IPS-18c (cell line): Measurements from ENCODE around the gene MUC21.
"Not testable (repeated sequence)": the region's sequence is repeated elsewhere in the genome, so short reads cannot be mapped to it uniquely, and the experiment has no call there.

Experiments
- H3K4me3 ChIP-seq: 2 replicates; pipeline ENCODE4 v1.7.0; 2013; ENCODE audit warnings: low read depth, mild to moderate bottlenecking, low read length, moderate library complexity; ENCODE audit not compliant: insufficient read depth
- H3K9me3 ChIP-seq: one replicate; pipeline ENCODE4 v1.6.1; 2013; ENCODE audit warnings: mild to moderate bottlenecking, low read length, moderate library complexity; ENCODE audit not compliant: control insufficient read depth, insufficient read depth

The MUC21 gene

GRCh38 chr6:30998785-30999184 is 15.3 kb downstream of the MUC21 start:
- no peak overlapping the region for H3K4me3 ChIP-seq
- peaks cover 5% of the 10 kb centered on the region for H3K9me3 ChIP-seq

DNA sequence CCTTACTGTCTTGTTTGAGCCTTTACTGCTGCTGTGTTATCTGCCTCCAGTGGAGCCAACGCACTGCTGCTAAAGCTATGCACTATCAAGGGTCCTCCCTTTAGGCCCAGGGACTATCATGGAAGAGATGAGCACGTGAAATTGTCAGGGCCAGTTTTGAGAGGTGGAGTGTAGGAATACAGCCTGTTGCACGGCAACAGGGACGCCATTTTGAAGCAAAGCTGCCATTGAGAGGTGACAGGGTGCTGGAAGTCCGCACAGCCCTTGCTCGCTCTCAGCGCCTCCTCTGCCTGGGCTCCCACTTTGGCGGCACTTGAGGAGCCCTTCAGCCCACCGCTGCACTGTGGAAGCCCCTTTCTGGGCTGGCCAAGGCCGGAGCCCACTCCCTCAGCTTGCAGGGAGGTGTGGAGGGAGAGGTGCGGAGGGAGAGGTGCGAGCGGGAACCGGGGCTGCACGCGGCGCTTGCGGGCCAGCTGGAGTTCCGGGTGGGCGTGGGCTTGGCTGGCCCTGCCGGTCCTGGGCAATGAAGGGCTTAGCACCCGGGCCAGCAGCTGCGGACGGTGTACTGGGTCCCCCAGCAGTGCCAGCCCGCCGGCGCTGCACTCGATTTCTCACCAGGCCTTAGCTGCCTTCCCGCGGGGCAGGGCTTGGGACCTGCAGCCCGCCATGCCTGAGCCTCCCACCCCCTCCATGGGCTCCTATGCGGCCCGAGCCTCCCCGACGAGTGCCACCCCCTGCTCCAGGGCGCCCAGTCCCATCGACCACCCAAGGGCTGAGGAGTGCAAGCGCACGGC is 16.7 kb downstream of the MUC21 start:
- not testable (repeated sequence) for H3K9me3 ChIP-seq, H3K4me3 ChIP-seq

GRCh38 chr6:31001281-31001888 is 17.9 kb downstream of the MUC21 start:
- Histone ChIP-seq H3K4me3 (no peak overlapping the region), H3K9me3 (no peaks in the 10 kb centered on the region)

- H3K9me3 ChIP-seq = no peaks in the 10 kb centered on the region
- no peak overlapping the region for H3K4me3 ChIP-seq
Measured at GRCh38 chr6:31002471-31002870, 19.0 kb downstream of the MUC21 start.

DNA sequence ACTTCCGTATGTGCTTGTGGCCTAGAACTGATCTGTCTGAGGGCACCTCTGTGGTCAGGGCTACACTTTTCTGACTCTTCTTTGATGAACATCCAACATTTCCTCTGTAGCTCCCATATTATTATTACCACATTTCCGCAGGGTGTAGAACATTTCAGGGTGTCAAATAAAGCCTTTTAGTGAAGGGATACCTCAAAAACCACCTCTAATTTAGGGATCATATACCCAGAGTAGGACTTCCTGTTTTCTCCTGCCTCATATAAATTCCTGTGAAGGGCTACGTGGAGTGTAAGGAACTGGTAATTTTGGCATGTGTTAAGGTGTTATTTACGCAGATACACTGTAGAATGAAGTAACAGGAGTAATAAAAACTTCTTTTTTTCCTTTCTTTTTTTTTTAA is 21.3 kb downstream of the MUC21 start:
- no peaks in the 10 kb centered on the region for H3K9me3 ChIP-seq
- H3K4me3 ChIP-seq = no peak overlapping the region

GRCh38 chr6:31005249-31006020 is 21.9 kb downstream of the MUC21 start:
- no peak overlapping the region for H3K4me3 ChIP-seq
- H3K9me3 ChIP-seq = no peaks in the 10 kb centered on the region

DNA sequence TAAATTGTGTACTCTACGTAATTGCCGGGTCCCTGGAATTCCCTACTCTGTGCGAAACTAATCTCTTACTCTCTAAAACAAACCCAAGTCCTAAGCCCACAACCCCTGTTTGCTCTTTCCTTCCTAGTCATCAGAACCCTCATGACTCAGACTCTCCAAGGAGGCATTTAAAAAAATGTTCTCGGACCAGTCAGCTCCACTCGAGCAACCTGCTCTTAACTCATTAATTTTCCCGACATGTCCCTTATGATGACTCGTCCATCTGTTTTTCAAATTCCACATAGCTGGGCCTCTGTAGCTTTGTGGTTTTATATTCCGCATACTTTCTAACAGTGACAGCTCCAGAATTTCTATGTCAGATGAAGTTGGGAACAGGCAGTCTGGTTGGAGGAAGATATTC is 24.2 kb downstream of the MUC21 start:
- no peaks in the 10 kb centered on the region for H3K9me3 ChIP-seq

DNA sequence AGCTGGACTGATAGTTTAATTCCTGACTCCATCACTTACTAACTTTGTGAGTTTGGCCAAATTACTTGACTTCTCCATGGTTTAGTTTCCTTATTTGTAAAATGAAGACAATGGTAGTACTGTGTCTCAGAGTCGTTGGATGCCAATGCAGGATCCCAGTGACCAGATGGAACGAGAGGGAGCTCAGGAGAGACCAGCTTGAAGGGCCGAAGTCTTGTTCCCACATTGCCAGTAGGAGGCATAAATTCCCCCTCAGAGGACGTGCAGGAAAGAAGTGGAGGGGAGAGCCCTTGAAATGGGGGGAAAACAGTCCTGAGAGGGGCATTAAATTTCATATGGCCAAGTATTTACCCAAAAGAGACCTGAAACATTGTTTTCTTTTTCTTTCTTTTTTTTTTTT is 24.6 kb downstream of the MUC21 start:
- no peaks in the 10 kb centered on the region for H3K9me3 ChIP-seq
- H3K4me3 ChIP-seq = no peak overlapping the region

More for the DNA sequence above, 24.2 kb downstream of the MUC21 start:
- no peak overlapping the region for H3K4me3 ChIP-seq

DNA sequence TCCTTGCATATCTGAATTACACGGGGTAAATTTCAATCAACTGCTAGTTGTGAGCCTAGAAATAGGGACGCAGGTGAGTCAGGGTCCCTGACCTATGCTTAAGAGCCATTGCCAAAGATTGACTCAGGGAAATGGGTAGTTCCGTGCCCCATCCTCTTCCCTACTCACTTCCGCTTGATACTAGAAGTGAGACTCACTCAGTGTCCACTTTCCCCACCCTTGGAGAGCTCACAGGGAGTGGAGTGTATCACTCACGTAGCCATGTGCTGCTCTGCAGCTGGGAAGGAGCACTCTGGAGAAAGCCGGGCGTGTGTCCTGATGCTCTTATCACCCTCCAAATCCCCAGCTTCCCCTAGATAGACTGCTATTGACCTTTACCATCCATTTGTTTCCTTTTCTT is 26.2 kb downstream of the MUC21 start:
- no peak overlapping the region for H3K4me3 ChIP-seq
- no peaks in the 10 kb centered on the region for H3K9me3 ChIP-seq

GRCh38 chr6:31010393-31011060 is 27.0 kb downstream of the MUC21 start, which contains the start of gene MUC22:
Gene MUC22, plus strand, starts transcription at chr6:31010474. Its CDS starts 233 bp downstream, at chr6:31010707.
- Histone ChIP-seq H3K4me3 (no peak within 1 kb of the TSS), H3K9me3 (no peaks in the 10 kb centered on the region)

DNA sequence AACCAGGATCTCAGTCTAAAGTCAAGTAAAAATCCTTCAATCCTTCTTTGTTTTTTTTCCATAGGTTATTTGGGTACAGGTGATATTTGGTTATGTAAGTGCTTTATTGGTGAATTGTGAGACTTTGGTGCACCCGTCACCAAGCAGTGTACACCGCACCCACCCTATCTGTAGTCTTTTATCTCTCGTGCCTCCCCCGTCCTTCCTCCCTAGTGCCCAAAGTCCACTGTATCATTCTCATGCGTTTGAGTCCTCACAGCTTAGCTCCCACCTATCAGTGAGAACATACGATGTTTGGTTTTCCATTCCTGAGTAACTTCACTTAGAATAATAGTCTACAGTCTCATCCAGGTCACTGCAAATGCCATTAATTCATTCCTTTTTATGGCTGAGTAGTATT is 27.6 kb downstream of the MUC21 start:
- H3K4me3 ChIP-seq = no peak overlapping the region
- no peaks in the 10 kb centered on the region for H3K9me3 ChIP-seq

DNA sequence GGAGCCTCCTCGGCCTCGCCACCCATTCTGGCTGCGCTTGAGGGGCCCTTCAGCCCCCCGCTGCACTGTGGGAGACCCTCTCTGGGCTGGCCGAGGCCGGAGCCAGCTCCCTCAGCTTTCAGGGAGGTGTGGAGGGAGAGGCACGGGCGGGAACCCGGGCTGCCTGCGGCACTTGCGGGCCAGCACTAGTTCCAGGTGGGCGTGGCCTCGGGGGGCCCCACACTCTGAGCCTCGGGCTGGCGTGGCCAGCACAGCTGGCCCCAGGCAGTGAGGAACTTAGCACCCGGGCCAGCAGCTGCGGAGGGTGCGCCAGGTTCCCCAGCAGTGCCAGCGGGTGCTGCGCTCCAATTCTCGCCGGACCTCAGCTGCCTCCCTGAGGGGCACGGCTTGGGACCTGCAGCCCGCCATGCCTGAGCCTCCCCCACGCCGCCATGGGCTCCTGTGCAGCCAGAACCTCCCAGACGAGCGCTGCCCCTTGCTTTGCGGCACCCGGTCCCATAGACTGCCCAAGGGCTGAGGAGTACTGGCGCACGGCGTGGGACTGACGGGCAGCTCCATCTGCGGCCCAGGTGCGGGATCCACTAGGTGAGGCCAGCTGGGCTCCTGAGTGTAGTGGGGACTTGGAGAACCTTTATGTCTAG is 33.3 kb downstream of the MUC21 start:
- Histone ChIP-seq H3K4me3 (no peak overlapping the region), H3K9me3 (no peaks in the 10 kb centered on the region)

- H3K9me3 ChIP-seq, H3K4me3 ChIP-seq: not testable (repeated sequence)
Measured at GRCh38 chr6:31017436-31017835, 33.9 kb downstream of the MUC21 start.

GRCh38 chr6:31020057-31020456 is 36.5 kb downstream of the MUC21 start:
- no peaks in the 10 kb centered on the region for H3K9me3 ChIP-seq
- H3K4me3 ChIP-seq = no peak overlapping the region

- H3K4me3 ChIP-seq, H3K9me3 ChIP-seq: not testable (repeated sequence)
Measured at GRCh38 chr6:31020631-31021255, 37.2 kb downstream of the MUC21 start.

GRCh38 chr6:31021705-31022531 is 38.4 kb downstream of the MUC21 start:
- H3K4me3 ChIP-seq, H3K9me3 ChIP-seq: not testable (repeated sequence)
